KMS-11 (cell line): ENCODE measurements around the gene GINS2.

Experiments used
- H2AFZ ChIP-seq: fragments of 200-600 bp; sonication (generic); 2 replicates; pipeline ENCODE4 v1.6.1; 2016; ENCODE audit warnings: antibody characterized with exemption, mixed run types, low read depth
- H3K27ac ChIP-seq: fragments of 200-600 bp; sonication (generic); 2 replicates; pipeline ENCODE4 v1.6.1; 2016; ENCODE audit warnings: mild to moderate bottlenecking, mixed run types
- H3K27me3 ChIP-seq: fragments of 200-600 bp; sonication (generic); 2 replicates; pipeline ENCODE4 v1.6.1; 2017; ENCODE audit warnings: mild to moderate bottlenecking, low read depth, mixed run types, moderate library complexity; ENCODE audit not compliant: insufficient read depth
- H3K36me3 ChIP-seq: fragments of 200-600 bp; sonication (generic); 2 replicates; pipeline ENCODE4 v1.6.1; 2017; ENCODE audit warnings: mild to moderate bottlenecking, mixed run types; ENCODE audit not compliant: insufficient read depth
- H3K4me1 ChIP-seq: fragments of 200-600 bp; sonication (generic); 2 replicates; pipeline ENCODE4 v1.6.1; 2016; ENCODE audit warnings: mild to moderate bottlenecking, low read depth, mixed run types; ENCODE audit not compliant: poor library complexity, severe bottlenecking
- H3K4me2 ChIP-seq: fragments of 200-600 bp; sonication (generic); 2 replicates; pipeline ENCODE4 v1.7.0; 2016; ENCODE audit warnings: mild to moderate bottlenecking, mixed run types
- H3K4me3 ChIP-seq: fragments of 200-600 bp; sonication (generic); IDR thresholded peaks from 2 replicates; pipeline ENCODE4 v1.6.1; 2017; ENCODE audit warnings: low read depth, low read length, mixed read lengths; ENCODE audit not compliant: insufficient read depth
- H3K79me2 ChIP-seq: fragments of 200-600 bp; sonication (generic); 2 replicates; pipeline ENCODE4 v1.6.1; 2016; ENCODE audit warnings: low read depth, mixed run types; ENCODE audit not compliant: insufficient read depth
- H3K9ac ChIP-seq: fragments of 200-600 bp; sonication (generic); 2 replicates; pipeline ENCODE4 v1.6.1; 2016; ENCODE audit warnings: mild to moderate bottlenecking, mixed run types
- H4K20me1 ChIP-seq: fragments of 200-600 bp; sonication (generic); 2 replicates; pipeline ENCODE4 v1.6.1; 2016; ENCODE audit warnings: mild to moderate bottlenecking, mixed run types; ENCODE audit not compliant: insufficient read depth
- TF ChIP-seq, protein P1 (sequence below): fragments of 200-600 bp; sonication (generic); conservative IDR thresholded peaks from 2 replicates; pipeline ENCODE4 v1.6.1; 2017; ENCODE audit warnings: low read depth, mild to moderate bottlenecking, antibody characterized with exemption, low read length, moderate library complexity, mixed read lengths

The GINS2 gene

GRCh38 chr16:85698935-85699558 lies 10.3 kb upstream of the GINS2 start:
- TF ChIP-seq, protein P1, sequence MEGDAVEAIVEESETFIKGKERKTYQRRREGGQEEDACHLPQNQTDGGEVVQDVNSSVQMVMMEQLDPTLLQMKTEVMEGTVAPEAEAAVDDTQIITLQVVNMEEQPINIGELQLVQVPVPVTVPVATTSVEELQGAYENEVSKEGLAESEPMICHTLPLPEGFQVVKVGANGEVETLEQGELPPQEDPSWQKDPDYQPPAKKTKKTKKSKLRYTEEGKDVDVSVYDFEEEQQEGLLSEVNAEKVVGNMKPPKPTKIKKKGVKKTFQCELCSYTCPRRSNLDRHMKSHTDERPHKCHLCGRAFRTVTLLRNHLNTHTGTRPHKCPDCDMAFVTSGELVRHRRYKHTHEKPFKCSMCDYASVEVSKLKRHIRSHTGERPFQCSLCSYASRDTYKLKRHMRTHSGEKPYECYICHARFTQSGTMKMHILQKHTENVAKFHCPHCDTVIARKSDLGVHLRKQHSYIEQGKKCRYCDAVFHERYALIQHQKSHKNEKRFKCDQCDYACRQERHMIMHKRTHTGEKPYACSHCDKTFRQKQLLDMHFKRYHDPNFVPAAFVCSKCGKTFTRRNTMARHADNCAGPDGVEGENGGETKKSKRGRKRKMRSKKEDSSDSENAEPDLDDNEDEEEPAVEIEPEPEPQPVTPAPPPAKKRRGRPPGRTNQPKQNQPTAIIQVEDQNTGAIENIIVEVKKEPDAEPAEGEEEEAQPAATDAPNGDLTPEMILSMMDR = no peak
- no peak overlapping the region for H3K9ac ChIP-seq
- no peak overlapping the region for H3K4me2 ChIP-seq

DNA sequence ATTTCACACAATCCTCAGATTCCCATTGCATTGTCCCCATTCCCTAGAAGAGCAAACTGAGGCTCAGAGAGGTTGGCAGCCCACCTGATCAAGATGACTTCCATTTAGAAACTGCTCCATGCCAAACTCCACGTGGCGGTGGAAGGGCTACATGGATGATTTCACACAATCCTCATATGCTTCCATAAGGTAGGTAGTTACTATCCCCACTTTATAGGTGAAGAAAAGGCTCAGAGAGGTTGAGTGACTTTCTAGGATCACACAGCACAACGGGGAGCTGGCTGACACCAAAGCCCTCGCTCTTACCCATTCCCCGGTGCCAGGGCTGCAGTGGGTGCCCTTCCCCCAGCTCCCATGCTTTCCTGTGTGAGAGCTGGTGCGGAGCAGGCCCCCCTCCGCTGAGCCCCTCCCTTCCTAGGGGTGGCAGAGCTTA lies 9.7 kb upstream of the GINS2 start:
- Histone ChIP-seq H3K36me3 (no peaks in the 10 kb centered on the region), H3K27me3 (peaks cover 76% of the 10 kb centered on the region), H3K4me1 (no peaks in the 10 kb centered on the region), H3K9ac (no peak overlapping the region), H3K27ac (no peak overlapping the region), H4K20me1 (no peaks in the 10 kb centered on the region), H3K79me2 (no peaks in the 10 kb centered on the region), H3K4me2 (no peak overlapping the region), H2AFZ (no peak overlapping the region), H3K4me3 (no peak overlapping the region)
- TF ChIP-seq, protein P1 = no peak

More at GRCh38 chr16:85698935-85699558, 10.3 kb upstream of the GINS2 start:
- no peaks in the 10 kb centered on the region for H3K36me3 ChIP-seq
- no peak overlapping the region for H2AFZ ChIP-seq
- H3K4me3 ChIP-seq = no peak overlapping the region
- no peak overlapping the region for H3K27ac ChIP-seq
- no peaks in the 10 kb centered on the region for H3K4me1 ChIP-seq
- H4K20me1 ChIP-seq = no peaks in the 10 kb centered on the region
- H3K27me3 ChIP-seq = peaks cover 78% of the 10 kb centered on the region
- H3K79me2 ChIP-seq = no peaks in the 10 kb centered on the region

- Histone ChIP-seq H4K20me1 (no peaks in the 10 kb centered on the region), H3K27ac (no peak overlapping the region)
Measured at GRCh38 chr16:85697431-85697830, 8.7 kb upstream of the GINS2 start.

DNA sequence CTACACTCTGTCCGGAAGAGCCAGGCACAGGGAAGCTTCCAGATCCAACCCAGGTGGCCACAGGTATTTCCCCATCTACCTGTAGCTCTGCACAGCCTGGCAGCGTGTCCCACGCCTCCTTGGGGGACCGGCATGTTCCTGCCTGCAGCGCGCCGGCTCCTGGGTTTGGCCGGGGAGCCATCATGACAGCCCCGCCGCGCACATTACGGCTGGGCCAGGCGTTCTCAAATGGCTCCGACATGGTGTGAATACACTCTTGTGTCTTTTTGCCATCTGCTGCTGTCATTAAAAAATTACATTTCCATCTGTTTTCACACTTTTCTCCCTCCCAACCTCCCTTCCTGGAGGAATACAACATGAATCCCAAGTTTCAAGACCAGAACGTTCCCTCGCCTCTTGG lies 8.0 kb upstream of the GINS2 start:
- Histone ChIP-seq H3K27ac (no peak overlapping the region), H3K4me1 (no peaks in the 10 kb centered on the region), H3K4me2 (no peak overlapping the region), H3K4me3 (no peak overlapping the region), H4K20me1 (no peaks in the 10 kb centered on the region), H3K36me3 (no peaks in the 10 kb centered on the region), H3K9ac (no peak overlapping the region), H2AFZ (no peak overlapping the region), H3K27me3 (peaks cover 61% of the 10 kb centered on the region), H3K79me2 (no peaks in the 10 kb centered on the region)
- TF ChIP-seq, protein P1 = no peak

More at GRCh38 chr16:85697431-85697830, 8.7 kb upstream of the GINS2 start:
- Histone ChIP-seq H3K4me3 (no peak overlapping the region), H3K79me2 (no peaks in the 10 kb centered on the region), H3K36me3 (no peaks in the 10 kb centered on the region), H3K4me2 (no peak overlapping the region), H3K9ac (no peak overlapping the region), H2AFZ (no peak overlapping the region), H3K27me3 (peaks cover 66% of the 10 kb centered on the region), H3K4me1 (no peaks in the 10 kb centered on the region)
- TF ChIP-seq, protein P1 = no peak
